Loucy (cell line): ENCODE measurements around the gene DENND2C.

Experiments
- H2AFZ ChIP-seq: fragments of 200-600 bp; sonication (generic); 2 replicates; pipeline ENCODE4 v1.6.0; 2016; ENCODE audit warnings: antibody characterized with exemption, mild to moderate bottlenecking, low read length, moderate library complexity
- H3F3A ChIP-seq: fragments of 200-600 bp; 2 replicates; pipeline ENCODE4 v1.6.0; 2016; ENCODE audit warnings: antibody characterized with exemption, low read depth, mild to moderate bottlenecking
- H3K27me3 ChIP-seq: fragments of 200-600 bp; sonication (generic); 2 replicates; pipeline ENCODE4 v1.6.1; 2014; ENCODE audit warnings: low read length, mild to moderate bottlenecking; ENCODE audit not compliant: insufficient read depth, poor library complexity, severe bottlenecking
- H3K36me3 ChIP-seq: fragments of 200-600 bp; sonication (generic); 2 replicates; pipeline ENCODE4 v1.6.1; 2016; ENCODE audit warnings: low read length; ENCODE audit not compliant: insufficient read depth
- H3K4me1 ChIP-seq: fragments of 200-600 bp; sonication (generic); 2 replicates; pipeline ENCODE4 v1.5.1; 2014; ENCODE audit warnings: low read length, mild to moderate bottlenecking; ENCODE audit not compliant: insufficient read depth, poor library complexity, severe bottlenecking
- H3K4me2 ChIP-seq: fragments of 200-600 bp; sonication (generic); 2 replicates; pipeline ENCODE4 v1.6.0; 2014; ENCODE audit warnings: antibody characterized with exemption, low read length, low read depth, mild to moderate bottlenecking; ENCODE audit not compliant: poor library complexity, severe bottlenecking
- H3K4me3 ChIP-seq: fragments of 200-600 bp; sonication (generic); 2 replicates; pipeline ENCODE4 v1.5.1; 2014; ENCODE audit warnings: low read length, mild to moderate bottlenecking, mixed read lengths; ENCODE audit not compliant: poor library complexity, severe bottlenecking
- H3K79me2 ChIP-seq: fragments of 200-600 bp; sonication (generic); 2 replicates; pipeline ENCODE4 v1.6.1; 2014; ENCODE audit warnings: low read length; ENCODE audit not compliant: insufficient read depth
- H3K9ac ChIP-seq: fragments of 200-600 bp; sonication (generic); 2 replicates; pipeline ENCODE4 v1.6.0; 2014; ENCODE audit warnings: mild to moderate bottlenecking, low read depth, low read length, moderate library complexity; ENCODE audit not compliant: poor library complexity, severe bottlenecking
- H3K9me2 ChIP-seq: fragments of 200-600 bp; sonication (generic); replicated peaks from 2 replicates; pipeline ENCODE4 v1.6.1; 2016; ENCODE audit warnings: low read depth, low read length, mixed read lengths
- H3K9me3 ChIP-seq: fragments of 200-600 bp; sonication (generic); 2 replicates; pipeline ENCODE4 v1.6.1; 2014; ENCODE audit warnings: mild to moderate bottlenecking, antibody characterized with exemption, low read length, low read depth; ENCODE audit not compliant: insufficient read depth
- H4K20me1 ChIP-seq: fragments of 200-600 bp; sonication (generic); 2 replicates; pipeline ENCODE4 v1.6.0; 2014; ENCODE audit warnings: antibody characterized with exemption, low read length, mild to moderate bottlenecking; ENCODE audit not compliant: insufficient read depth, poor library complexity, severe bottlenecking
- CTCF ChIP-seq: fragments of 200-600 bp; sonication (generic); conservative IDR thresholded peaks from 2 replicates; pipeline ENCODE4 v1.5.1; 2014; ENCODE audit warnings: mild to moderate bottlenecking, antibody characterized with exemption, low read length
- EZH2phosphoT487 ChIP-seq: fragments of 200-600 bp; IDR thresholded peaks from 2 replicates; pipeline ENCODE4 v1.6.1; 2018; ENCODE audit warnings: antibody characterized with exemption, mild to moderate bottlenecking, moderate library complexity, borderline replicate concordance

The DENND2C gene

GRCh38 chr1:114618606-114619005 lies 51.2 kb downstream of the DENND2C start:
- Histone ChIP-seq H3K4me2 (no peak overlapping the region), H4K20me1 (no peaks in the 10 kb centered on the region), H3K4me1 (no peaks in the 10 kb centered on the region), H3K27me3 (peaks cover 12% of the 10 kb centered on the region), H3K36me3 (no peaks in the 10 kb centered on the region), H3K9me3 (no peaks in the 10 kb centered on the region), H2AFZ (no peak overlapping the region), H3F3A (no peaks in the 10 kb centered on the region), H3K4me3 (no peak overlapping the region), H3K9ac (no peak overlapping the region), H3K9me2 (no peaks in the 10 kb centered on the region), H3K79me2 (no peaks in the 10 kb centered on the region)
- TF ChIP-seq EZH2phosphoT487 (no peak), CTCF (no peak)

- Histone ChIP-seq H3K4me3 (no peak overlapping the region), H3K36me3 (no peaks in the 10 kb centered on the region)
Observed at GRCh38 chr1:114610546-114611245, 59.2 kb downstream of the DENND2C start.

GRCh38 chr1:114609826-114610225 lies 60.0 kb downstream of the DENND2C start:
- no peaks in the 10 kb centered on the region for H4K20me1 ChIP-seq
- H3K9ac ChIP-seq = no peak overlapping the region
- peaks cover 6% of the 10 kb centered on the region for H3K27me3 ChIP-seq
- H3K9me2 ChIP-seq = no peaks in the 10 kb centered on the region
- TF ChIP-seq EZH2phosphoT487 (no peak), CTCF (no peak)
- no peaks in the 10 kb centered on the region for H3K4me1 ChIP-seq
- no peaks in the 10 kb centered on the region for H3K79me2 ChIP-seq
- no peaks in the 10 kb centered on the region for H3K36me3 ChIP-seq
- no peak overlapping the region for H2AFZ ChIP-seq
- no peaks in the 10 kb centered on the region for H3F3A ChIP-seq
- no peak overlapping the region for H3K4me3 ChIP-seq
- H3K4me2 ChIP-seq = no peak overlapping the region
- no peaks in the 10 kb centered on the region for H3K9me3 ChIP-seq

More at GRCh38 chr1:114610546-114611245, 59.2 kb downstream of the DENND2C start:
- no peaks in the 10 kb centered on the region for H3K9me3 ChIP-seq
- no peaks in the 10 kb centered on the region for H3K9me2 ChIP-seq
- H3K9ac ChIP-seq = no peak overlapping the region
- H3K27me3 ChIP-seq = no peaks in the 10 kb centered on the region
- H2AFZ ChIP-seq = no peak overlapping the region
- no peak for TF ChIP-seq CTCF
- no peak for TF ChIP-seq EZH2phosphoT487
- H4K20me1 ChIP-seq = no peaks in the 10 kb centered on the region
- H3K79me2 ChIP-seq = no peaks in the 10 kb centered on the region
- no peaks in the 10 kb centered on the region for H3F3A ChIP-seq
- no peak overlapping the region for H3K4me2 ChIP-seq
- no peaks in the 10 kb centered on the region for H3K4me1 ChIP-seq
